ENCODE results near the gene FICD.

DNA sequence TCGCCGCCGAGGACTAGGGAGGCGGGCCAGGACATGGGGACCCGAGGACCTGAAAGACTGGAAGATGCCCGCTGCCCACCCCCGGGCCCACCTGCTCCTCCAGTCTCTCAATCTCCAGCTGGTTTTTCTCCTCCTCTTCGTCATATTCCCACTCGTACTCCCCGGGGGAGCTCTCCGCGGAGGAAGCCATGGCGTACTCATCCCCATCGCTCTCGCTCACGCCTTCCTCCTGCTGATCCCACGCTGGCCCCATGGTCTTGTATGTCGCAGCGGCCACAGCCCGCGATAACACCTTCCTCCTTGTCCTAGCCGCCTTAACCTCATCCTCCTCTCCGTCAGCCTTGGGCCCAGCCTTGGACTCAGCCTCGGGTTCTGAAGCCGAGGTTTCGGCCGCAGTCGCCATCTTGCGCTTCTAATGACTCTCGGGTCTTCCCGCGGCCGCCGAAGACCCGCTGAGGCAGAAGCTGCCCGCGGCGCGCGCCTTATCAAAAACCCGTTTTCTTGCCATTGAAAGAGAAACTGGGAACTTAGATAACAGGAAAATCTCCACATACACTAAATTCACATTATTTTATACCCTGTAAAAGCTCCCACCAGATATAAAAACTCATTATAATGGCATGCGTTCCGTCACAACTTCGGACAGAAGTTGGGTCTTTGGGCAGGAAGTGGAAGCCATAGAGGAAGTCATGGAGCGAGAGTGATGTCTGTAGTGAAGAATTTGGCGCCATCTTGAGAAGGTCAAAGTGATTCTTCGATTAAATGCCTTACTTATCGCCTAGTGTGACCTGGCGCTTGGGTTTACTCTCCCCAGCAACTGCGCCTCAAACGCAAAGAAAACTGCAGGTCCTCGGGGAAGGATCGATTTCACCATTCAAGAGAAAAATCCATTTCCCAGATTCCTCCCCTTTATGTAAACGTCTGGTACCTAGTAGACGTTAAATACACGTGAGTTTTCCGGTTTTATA is 46.0 kb downstream of the FICD start, which contains the start of gene SART3:
- no peak for TF ChIP-seq CTCF (IDR thresholded peaks at IDR 0.05; ENCODE audit: insufficient read depth, low read length)
- peak; percentile 76 for TF ChIP-seq GABPA (IDR thresholded peaks at IDR 0.05; ENCODE audit: low read depth)
- TF ChIP-seq, protein P1, sequence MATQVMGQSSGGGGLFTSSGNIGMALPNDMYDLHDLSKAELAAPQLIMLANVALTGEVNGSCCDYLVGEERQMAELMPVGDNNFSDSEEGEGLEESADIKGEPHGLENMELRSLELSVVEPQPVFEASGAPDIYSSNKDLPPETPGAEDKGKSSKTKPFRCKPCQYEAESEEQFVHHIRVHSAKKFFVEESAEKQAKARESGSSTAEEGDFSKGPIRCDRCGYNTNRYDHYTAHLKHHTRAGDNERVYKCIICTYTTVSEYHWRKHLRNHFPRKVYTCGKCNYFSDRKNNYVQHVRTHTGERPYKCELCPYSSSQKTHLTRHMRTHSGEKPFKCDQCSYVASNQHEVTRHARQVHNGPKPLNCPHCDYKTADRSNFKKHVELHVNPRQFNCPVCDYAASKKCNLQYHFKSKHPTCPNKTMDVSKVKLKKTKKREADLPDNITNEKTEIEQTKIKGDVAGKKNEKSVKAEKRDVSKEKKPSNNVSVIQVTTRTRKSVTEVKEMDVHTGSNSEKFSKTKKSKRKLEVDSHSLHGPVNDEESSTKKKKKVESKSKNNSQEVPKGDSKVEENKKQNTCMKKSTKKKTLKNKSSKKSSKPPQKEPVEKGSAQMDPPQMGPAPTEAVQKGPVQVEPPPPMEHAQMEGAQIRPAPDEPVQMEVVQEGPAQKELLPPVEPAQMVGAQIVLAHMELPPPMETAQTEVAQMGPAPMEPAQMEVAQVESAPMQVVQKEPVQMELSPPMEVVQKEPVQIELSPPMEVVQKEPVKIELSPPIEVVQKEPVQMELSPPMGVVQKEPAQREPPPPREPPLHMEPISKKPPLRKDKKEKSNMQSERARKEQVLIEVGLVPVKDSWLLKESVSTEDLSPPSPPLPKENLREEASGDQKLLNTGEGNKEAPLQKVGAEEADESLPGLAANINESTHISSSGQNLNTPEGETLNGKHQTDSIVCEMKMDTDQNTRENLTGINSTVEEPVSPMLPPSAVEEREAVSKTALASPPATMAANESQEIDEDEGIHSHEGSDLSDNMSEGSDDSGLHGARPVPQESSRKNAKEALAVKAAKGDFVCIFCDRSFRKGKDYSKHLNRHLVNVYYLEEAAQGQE (IDR thresholded peaks at IDR 0.05; ENCODE audit: insufficient replicate concordance, low read depth): peak; percentile 49
